Fibroblast of lung (primary cell): Measurements from ENCODE around the gene TMEM94. TPM values are rescaled to one million over a fixed set of nuclear protein-coding genes. Genes with fewer than 3 reads are reported as not detected.

Experiments used
- DNase-seq, 2 donors: peaks; one replicate each; pipeline versions ENCODE4 v3.0.0 to v3.0.0-alpha.2; 2010; ENCODE audit warnings: low read depth in 2 of 2
- H2AFZ ChIP-seq: 2 replicates; pipeline ENCODE4 v1.5.1; 2012; ENCODE audit warnings: low read length, control low read depth, inconsistent platforms
- H3K27ac ChIP-seq: 2 replicates; pipeline ENCODE4 v1.5.1; 2011; ENCODE audit warnings: low read length, control low read depth; ENCODE audit not compliant: insufficient read depth
- H3K27me3 ChIP-seq: 2 replicates; pipeline ENCODE4 v1.5.1; 2011; ENCODE audit warnings: mild to moderate bottlenecking, low read length; ENCODE audit not compliant: control insufficient read depth, insufficient read depth
- H3K36me3 ChIP-seq: 2 replicates; pipeline ENCODE4 v1.5.1; 2011; ENCODE audit warnings: low read length; ENCODE audit not compliant: control insufficient read depth, insufficient read depth
- H3K4me1 ChIP-seq: 2 replicates; pipeline ENCODE4 v1.5.1; 2011; ENCODE audit warnings: low read length; ENCODE audit not compliant: control insufficient read depth, insufficient read depth; ENCODE audit errors: extremely low read depth
- H3K4me2 ChIP-seq: 2 replicates; pipeline ENCODE4 v1.5.1; 2011; ENCODE audit warnings: low read length, control low read depth; ENCODE audit not compliant: insufficient read depth; ENCODE audit errors: extremely low read depth
- H3K4me3 ChIP-seq, 4 experiments: fragments of 200-600 bp in 1 of 4; sonication (generic) in 1 of 4; replicated peaks in 1 of 4; 2 replicates each; pipeline ENCODE4 v1.5.1; 2011 to 2016; ENCODE audit warnings: low read length in 4 of 4, low read depth in 3 of 4, mild to moderate bottlenecking in 3 of 4, control low read depth in 2 of 4, inconsistent platforms in 1 of 4, mixed read lengths in 1 of 4; ENCODE audit not compliant: insufficient read depth in 1 of 4; ENCODE audit errors: control extremely low read depth in 1 of 4
- H3K79me2 ChIP-seq: 2 replicates; pipeline ENCODE4 v1.5.1; 2012; ENCODE audit warnings: mild to moderate bottlenecking, low read length, inconsistent platforms; ENCODE audit not compliant: control insufficient read depth, insufficient read depth
- H3K9ac ChIP-seq: 2 replicates; pipeline ENCODE4 v1.5.1; 2011; ENCODE audit warnings: mild to moderate bottlenecking, low read length, control low read depth; ENCODE audit not compliant: insufficient read depth
- H3K9me3 ChIP-seq: 2 replicates; pipeline ENCODE4 v1.5.1; 2012; ENCODE audit warnings: low read depth, low read length; ENCODE audit not compliant: control insufficient read depth, insufficient read depth
- H4K20me1 ChIP-seq: 2 replicates; pipeline ENCODE4 v1.5.1; 2011; ENCODE audit warnings: low read length; ENCODE audit not compliant: control insufficient read depth, insufficient read depth; ENCODE audit errors: extremely low read depth
- EZH2 ChIP-seq: IDR thresholded peaks from 2 replicates; pipeline ENCODE4 v1.5.1; 2012; ENCODE audit warnings: low read length, control low read depth, mild to moderate bottlenecking; ENCODE audit errors: missing control alignments
- polyA plus RNA-seq, 2 donors: library from polyadenylated mRNA; depleted of rRNA in 1 of 2; stranded (reverse) in 1 of 2; unstranded in 1 of 2; fragments of >200 nt; gene quantifications; 2 replicates each; pipeline ENCODE4 v1.2.1, GENCODE V29; 2011 to 2012; ENCODE audit warnings: missing spikeins in 1 of 2
- total RNA-seq: library from RNA; depleted of rRNA; stranded (reverse); fragments of >200 nt; gene quantifications from 2 replicates; pipeline ENCODE4 v1.2.1, GENCODE V29; 2014
- TF ChIP-seq, protein P1 (sequence below), 2 donors: IDR thresholded peaks in 1 of 2; conservative IDR thresholded peaks in 1 of 2; 1 replicate in 1 of 2; 2 replicates in 1 of 2; pipeline ENCODE4 v1.5.1; 2011 to 2012; ENCODE audit warnings: low read length in 2 of 2, control low read depth in 1 of 2, inconsistent platforms in 1 of 2, low read depth in 1 of 2, mild to moderate bottlenecking in 1 of 2

The TMEM94 gene
- total and polyA plus RNA-seq, 2 donors (not counting 1 experiment from before 2014, with no cell fraction given) = 18.3 to 35.0 TPM

DNA sequence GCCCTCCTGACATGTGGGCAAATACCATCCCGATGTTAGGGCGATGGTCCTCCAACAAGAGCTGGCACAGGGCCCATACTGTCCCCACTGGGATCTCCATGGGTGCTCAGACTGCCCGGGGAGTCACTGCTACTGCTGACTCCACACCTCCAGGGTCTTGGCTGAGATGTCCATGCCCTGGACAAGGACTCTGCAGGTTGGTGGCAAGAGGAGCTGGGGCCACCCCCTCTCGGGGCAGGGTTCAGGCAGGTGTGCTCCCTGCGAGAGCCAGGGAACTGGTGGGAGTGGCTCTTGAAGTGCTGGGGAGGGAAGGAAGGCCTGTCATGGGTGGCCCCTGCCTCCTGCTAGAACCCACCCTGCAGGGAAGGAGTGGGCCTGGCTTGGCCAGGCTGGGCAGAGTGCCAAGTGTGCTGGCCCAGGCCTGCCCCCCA is 52.5 kb downstream of the TMEM94 start:
- Histone ChIP-seq H3K9ac (no peak overlapping the region), H4K20me1 (no peaks in the 10 kb centered on the region), H3K36me3 (peaks cover 12% of the 10 kb centered on the region), H3K4me1 (no peaks in the 10 kb centered on the region), H3K4me2 (no peak overlapping the region), H3K27ac (no peak overlapping the region), H3K4me3 (no peak overlapping the region), H3K79me2 (no peaks in the 10 kb centered on the region), H3K9me3 (no peaks in the 10 kb centered on the region), H2AFZ (no peak overlapping the region), H3K27me3 (no peaks in the 10 kb centered on the region)
- TF ChIP-seq, protein P1, sequence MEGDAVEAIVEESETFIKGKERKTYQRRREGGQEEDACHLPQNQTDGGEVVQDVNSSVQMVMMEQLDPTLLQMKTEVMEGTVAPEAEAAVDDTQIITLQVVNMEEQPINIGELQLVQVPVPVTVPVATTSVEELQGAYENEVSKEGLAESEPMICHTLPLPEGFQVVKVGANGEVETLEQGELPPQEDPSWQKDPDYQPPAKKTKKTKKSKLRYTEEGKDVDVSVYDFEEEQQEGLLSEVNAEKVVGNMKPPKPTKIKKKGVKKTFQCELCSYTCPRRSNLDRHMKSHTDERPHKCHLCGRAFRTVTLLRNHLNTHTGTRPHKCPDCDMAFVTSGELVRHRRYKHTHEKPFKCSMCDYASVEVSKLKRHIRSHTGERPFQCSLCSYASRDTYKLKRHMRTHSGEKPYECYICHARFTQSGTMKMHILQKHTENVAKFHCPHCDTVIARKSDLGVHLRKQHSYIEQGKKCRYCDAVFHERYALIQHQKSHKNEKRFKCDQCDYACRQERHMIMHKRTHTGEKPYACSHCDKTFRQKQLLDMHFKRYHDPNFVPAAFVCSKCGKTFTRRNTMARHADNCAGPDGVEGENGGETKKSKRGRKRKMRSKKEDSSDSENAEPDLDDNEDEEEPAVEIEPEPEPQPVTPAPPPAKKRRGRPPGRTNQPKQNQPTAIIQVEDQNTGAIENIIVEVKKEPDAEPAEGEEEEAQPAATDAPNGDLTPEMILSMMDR (conservative IDR thresholded peaks at IDR 0.05 in 1 of 2, IDR thresholded peaks at IDR 0.05 in 1 of 2; ENCODE audit: low read depth in 1 of 2, low read length in 2 of 2) = no peak
- TF ChIP-seq EZH2 = no peak
- DNase-seq = no peak

DNA sequence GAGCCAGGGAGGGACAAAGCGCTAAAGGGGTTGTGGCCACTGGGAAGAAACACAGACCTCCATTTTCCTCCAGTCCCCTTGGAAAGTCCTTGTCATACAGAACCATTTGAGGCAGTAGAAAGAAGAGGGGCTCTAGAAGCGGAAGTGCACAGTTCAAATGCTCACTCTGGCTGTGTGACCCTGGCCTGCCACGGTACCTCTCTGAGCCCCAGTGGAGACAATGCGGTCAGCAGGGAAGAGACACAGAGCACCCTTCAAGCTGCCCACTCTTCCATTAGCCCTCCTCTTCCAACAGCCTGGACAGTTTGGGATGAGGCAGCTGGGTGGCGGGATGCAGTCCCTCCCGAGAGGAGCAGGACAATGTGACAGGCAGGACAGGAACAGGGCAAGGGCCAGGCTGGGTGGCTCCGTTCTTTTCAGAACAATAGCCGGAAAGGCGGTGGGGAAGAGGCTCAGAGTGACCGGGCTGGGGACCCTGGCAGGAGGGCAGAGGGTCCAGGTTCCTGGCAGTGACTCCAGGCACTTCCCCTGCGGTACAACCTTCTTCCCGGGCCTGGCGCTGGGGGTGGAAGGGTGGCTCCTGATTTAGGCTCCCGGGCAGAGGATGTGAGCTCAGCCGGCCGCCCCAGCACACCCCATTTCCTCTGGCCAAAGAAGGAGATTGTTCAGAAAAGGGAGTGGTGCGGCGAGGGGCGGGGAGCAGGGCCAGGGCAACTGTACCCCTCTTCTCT is 53.3 kb downstream of the TMEM94 start:
- no peaks in the 10 kb centered on the region for H3K9me3 ChIP-seq

DNA sequence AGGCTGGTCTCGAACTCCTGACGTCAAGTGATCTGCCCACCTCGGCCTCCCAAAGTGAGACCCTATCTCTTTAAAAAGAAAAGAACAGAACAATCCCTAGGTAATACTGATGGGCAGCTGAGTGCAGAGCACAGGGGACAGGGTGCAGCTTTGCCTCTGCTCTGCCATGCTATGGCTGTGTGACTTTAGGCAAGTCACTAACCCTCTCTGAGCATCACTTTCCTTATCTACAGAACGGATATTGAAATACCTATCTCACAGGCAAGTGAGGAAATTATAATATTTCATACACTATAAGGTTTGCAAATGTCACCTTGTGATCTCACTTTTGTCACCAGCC is 54.8 kb downstream of the TMEM94 start:
- Histone ChIP-seq H3K9ac (no peak overlapping the region), H3K4me2 (no peak overlapping the region), H3K9me3 (no peaks in the 10 kb centered on the region), H3K79me2 (peaks cover 2% of the 10 kb centered on the region), H3K27me3 (no peaks in the 10 kb centered on the region), H3K36me3 (peaks cover 7% of the 10 kb centered on the region), H2AFZ (no peak overlapping the region), H3K4me3 (no peak overlapping the region), H3K4me1 (no peaks in the 10 kb centered on the region), H3K27ac (no peak overlapping the region), H4K20me1 (no peaks in the 10 kb centered on the region)
- no peak for DNase-seq
- TF ChIP-seq, protein P1 (conservative IDR thresholded peaks at IDR 0.05 in 1 of 2, IDR thresholded peaks at IDR 0.05 in 1 of 2; ENCODE audit: low read depth in 1 of 2, low read length in 2 of 2) = no peak
- TF ChIP-seq EZH2 = no peak

More for the DNA sequence above, 53.3 kb downstream of the TMEM94 start:
- Histone ChIP-seq H4K20me1 (no peaks in the 10 kb centered on the region), H3K27ac (no peak overlapping the region), H3K79me2 (peaks cover 2% of the 10 kb centered on the region), H3K4me2 (no peak overlapping the region), H2AFZ (no peak overlapping the region), H3K9ac (no peak overlapping the region), H3K36me3 (peaks cover 12% of the 10 kb centered on the region), H3K4me3 (no peak overlapping the region), H3K27me3 (no peaks in the 10 kb centered on the region), H3K4me1 (no peaks in the 10 kb centered on the region)
- DNase-seq = no peak
- TF ChIP-seq, protein P1 (conservative IDR thresholded peaks at IDR 0.05 in 1 of 2, IDR thresholded peaks at IDR 0.05 in 1 of 2; ENCODE audit: low read depth in 1 of 2, low read length in 2 of 2) = no peak
- TF ChIP-seq EZH2 = no peak
